ENCODE data around the gene ADRA2C.
A peak's percentile ranks its signal among the peaks of the same experiment; 100 is the strongest.

The ADRA2C gene

DNA sequence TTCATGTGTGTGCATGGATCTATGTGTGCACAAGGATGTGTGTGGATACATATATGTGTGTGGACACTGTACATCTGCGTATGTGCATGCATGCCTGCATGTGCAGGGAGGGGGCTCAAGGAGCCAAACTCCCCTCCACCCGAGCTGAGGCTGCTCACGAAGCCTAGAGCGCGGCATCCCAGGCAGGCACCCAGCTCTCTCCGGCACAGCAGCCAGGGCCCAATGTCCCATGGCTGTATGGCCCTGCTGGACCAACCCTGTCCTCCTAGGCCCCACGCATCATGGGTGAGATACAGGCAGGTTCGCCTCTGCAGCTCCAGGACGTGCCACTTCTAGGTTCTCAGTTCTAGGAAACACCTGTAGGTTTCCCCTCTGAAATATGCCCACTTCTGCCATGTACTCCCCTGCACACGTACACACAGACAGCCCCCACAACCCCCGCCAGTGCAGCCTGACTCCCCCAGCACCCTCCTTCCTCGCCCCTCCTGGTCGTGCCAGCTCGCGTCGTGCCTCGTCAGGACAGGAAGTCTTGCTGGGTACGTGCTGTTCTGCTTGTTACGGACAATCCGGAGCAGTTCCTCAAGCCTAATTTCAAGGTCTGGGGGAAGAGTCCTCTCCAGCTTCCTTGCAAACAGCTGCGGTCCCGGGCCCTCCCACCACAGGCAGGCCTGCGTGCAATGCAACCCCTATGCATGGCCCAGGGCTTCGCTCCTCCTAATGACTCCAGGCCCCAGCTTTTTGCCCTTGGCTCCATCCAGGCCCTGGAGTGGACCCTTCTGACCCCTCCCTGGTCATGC is 3.2 kb upstream of the ADRA2C start:
- TF ChIP-seq, protein P1, sequence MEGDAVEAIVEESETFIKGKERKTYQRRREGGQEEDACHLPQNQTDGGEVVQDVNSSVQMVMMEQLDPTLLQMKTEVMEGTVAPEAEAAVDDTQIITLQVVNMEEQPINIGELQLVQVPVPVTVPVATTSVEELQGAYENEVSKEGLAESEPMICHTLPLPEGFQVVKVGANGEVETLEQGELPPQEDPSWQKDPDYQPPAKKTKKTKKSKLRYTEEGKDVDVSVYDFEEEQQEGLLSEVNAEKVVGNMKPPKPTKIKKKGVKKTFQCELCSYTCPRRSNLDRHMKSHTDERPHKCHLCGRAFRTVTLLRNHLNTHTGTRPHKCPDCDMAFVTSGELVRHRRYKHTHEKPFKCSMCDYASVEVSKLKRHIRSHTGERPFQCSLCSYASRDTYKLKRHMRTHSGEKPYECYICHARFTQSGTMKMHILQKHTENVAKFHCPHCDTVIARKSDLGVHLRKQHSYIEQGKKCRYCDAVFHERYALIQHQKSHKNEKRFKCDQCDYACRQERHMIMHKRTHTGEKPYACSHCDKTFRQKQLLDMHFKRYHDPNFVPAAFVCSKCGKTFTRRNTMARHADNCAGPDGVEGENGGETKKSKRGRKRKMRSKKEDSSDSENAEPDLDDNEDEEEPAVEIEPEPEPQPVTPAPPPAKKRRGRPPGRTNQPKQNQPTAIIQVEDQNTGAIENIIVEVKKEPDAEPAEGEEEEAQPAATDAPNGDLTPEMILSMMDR (conservative IDR thresholded peaks at IDR 0.05; ENCODE audit: control insufficient read depth, insufficient read depth, low read depth, low read length) = no peak
- DNase-seq (ENCODE audit: low read depth) = no peak
- no peak overlapping the region for H3K4me3 ChIP-seq (ENCODE audit: control insufficient read depth, low read depth, low read length)

DNA sequence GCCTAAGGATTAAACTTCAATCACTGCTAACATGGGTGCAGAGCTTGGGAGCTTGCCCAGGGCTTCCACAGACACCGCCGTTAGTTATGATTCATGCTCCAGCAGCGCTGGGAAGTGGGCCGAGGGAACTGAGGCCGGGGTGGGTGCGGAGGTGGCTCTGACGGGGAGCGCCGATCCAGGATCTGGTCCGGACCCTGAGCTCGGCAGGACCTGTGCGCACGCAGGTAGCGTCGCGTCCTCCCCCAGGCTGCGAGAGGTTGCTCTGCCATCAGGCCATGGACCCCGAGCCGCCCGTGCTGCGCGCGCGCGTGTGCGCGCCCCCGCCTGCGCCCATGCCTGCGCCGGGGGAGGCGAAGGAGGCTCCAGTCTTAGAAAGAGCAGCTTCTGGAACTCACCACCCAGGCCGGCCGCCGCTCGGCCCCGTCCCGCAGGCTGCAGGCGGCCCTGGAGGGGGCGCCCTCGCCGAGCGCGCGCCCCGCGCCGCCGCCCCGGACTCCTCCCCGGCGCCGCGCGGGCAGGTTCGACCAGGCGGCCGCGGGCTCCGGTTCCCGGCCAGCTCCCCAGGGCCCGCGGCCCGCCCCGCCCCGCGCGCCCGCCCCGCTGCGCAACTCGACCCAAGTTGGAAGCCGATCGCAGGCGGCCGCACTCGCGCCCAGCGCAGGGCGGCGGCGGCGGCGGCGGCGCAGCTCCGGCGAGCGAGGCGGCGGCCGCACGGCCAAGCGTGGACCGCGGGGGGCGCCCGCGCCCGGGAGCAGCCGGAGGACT is 732 bp upstream of the ADRA2C start:
- no peak overlapping the region for H3K4me3 ChIP-seq (ENCODE audit: control insufficient read depth, low read depth, low read length)
- DNase-seq (ENCODE audit: low read depth) = peak; percentile 53
- TF ChIP-seq, protein P1 (conservative IDR thresholded peaks at IDR 0.05; ENCODE audit: control insufficient read depth, insufficient read depth, low read depth, low read length) = no peak

DNA sequence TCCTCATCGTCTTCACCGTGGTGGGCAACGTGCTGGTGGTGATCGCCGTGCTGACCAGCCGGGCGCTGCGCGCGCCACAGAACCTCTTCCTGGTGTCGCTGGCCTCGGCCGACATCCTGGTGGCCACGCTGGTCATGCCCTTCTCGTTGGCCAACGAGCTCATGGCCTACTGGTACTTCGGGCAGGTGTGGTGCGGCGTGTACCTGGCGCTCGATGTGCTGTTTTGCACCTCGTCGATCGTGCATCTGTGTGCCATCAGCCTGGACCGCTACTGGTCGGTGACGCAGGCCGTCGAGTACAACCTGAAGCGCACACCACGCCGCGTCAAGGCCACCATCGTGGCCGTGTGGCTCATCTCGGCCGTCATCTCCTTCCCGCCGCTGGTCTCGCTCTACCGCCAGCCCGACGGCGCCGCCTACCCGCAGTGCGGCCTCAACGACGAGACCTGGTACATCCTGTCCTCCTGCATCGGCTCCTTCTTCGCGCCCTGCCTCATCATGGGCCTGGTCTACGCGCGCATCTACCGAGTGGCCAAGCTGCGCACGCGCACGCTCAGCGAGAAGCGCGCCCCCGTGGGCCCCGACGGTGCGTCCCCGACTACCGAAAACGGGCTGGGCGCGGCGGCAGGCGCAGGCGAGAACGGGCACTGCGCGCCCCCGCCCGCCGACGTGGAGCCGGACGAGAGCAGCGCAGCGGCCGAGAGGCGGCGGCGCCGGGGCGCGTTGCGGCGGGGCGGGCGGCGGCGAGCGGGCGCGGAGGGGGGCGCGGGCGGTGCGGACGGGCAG is 792 bp downstream of the ADRA2C start:
- no peak overlapping the region for H3K4me3 ChIP-seq (ENCODE audit: control insufficient read depth, low read depth, low read length)
- DNase-seq (ENCODE audit: low read depth) = peak; percentile 24
- TF ChIP-seq, protein P1 (conservative IDR thresholded peaks at IDR 0.05; ENCODE audit: control insufficient read depth, insufficient read depth, low read depth, low read length) = no peak

DNA sequence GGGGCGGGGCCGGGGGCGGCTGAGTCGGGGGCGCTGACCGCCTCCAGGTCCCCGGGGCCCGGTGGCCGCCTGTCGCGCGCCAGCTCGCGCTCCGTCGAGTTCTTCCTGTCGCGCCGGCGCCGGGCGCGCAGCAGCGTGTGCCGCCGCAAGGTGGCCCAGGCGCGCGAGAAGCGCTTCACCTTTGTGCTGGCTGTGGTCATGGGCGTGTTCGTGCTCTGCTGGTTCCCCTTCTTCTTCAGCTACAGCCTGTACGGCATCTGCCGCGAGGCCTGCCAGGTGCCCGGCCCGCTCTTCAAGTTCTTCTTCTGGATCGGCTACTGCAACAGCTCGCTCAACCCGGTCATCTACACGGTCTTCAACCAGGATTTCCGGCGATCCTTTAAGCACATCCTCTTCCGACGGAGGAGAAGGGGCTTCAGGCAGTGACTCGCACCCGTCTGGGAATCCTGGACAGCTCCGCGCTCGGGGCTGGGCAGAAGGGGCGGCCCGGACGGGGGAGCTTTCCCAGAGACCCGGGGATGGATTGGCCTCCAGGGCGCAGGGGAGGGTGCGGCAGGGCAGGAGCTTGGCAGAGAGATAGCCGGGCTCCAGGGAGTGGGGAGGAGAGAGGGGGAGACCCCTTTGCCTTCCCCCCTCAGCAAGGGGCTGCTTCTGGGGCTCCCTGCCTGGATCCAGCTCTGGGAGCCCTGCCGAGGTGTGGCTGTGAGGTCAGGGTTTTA is 1.5 kb downstream of the ADRA2C start:
- no peak for DNase-seq (ENCODE audit: low read depth)
- TF ChIP-seq, protein P1 (conservative IDR thresholded peaks at IDR 0.05; ENCODE audit: control insufficient read depth, insufficient read depth, low read depth, low read length) = no peak
- no peak overlapping the region for H3K4me3 ChIP-seq (ENCODE audit: control insufficient read depth, low read depth, low read length)

GRCh38 chr4:3768842-3769641 is 2.9 kb downstream of the ADRA2C start:
- no peak overlapping the region for H3K4me3 ChIP-seq (ENCODE audit: control insufficient read depth, low read depth, low read length)
- TF ChIP-seq, protein P1 (conservative IDR thresholded peaks at IDR 0.05; ENCODE audit: control insufficient read depth, insufficient read depth, low read depth, low read length) = no peak
- DNase-seq (ENCODE audit: low read depth) = no peak

Data from fibroblast of mammary gland (primary cell).